HepG2 (cell line): ENCODE results near the gene BZW1. TPM values are rescaled to one million over a fixed set of nuclear protein-coding genes. Genes with fewer than 3 reads are reported as not detected.
A peak's percentile ranks its signal among the peaks of the same experiment; 100 is the strongest.

Experiments
- ATAC-seq: fragments of 200-7000 bp; cut with Tn5 transposase; 3 replicates; pipeline ENCODE4 v1.9.1; 2020; ENCODE audit warnings: mild to moderate bottlenecking, moderate library complexity
- BruUV-seq: library from RNA; stranded (reverse); fragments of 400-500 nt; replicated peaks from 2 replicates; lab custom pipeline; 2021; lab: Mats Ljungman, UMichigan
- CTCF ChIA-PET: fragments of 300-600 bp; formaldehyde crosslinking; extraction: SDS; loops from one replicate; lab custom pipeline; 2021; ENCODE audit warnings: low total read pairs, inconsistent platforms, low intra/inter-chr PET ratio; lab: Yijun Ruan, JAX
- POLR2A ChIA-PET: fragments of 350-600 bp; sonication (Branson Sonifier 250); formaldehyde crosslinking; loops from one replicate; lab custom pipeline; 2020; ENCODE audit warnings: antibody characterized with exemption, inconsistent platforms; lab: Yijun Ruan, JAX
- DNase-seq: peaks from one replicate; pipeline ENCODE4 v3.0.0-alpha.2; 2015; ENCODE audit warnings: low spot score
- FAIRE-seq: peaks from 3 replicates; lab custom pipeline; 2011; peaks lifted over from hg19 to GRCh38; lab: Jason Lieb, UNC
- H2AFZ ChIP-seq: one replicate; pipeline ENCODE4 v1.6.1; 2011; ENCODE audit warnings: low read length, inconsistent platforms
- H3K27ac ChIP-seq: fragments of 300-600 bp; 3 replicates; pipeline ENCODE4 v1.8.0; 2011; ENCODE audit warnings: mixed run types, mild to moderate bottlenecking, mixed read lengths, low read length, inconsistent platforms; ENCODE audit not compliant: insufficient read depth; ENCODE audit errors: extremely low read length
- H3K27me3 ChIP-seq, 2 experiments: fragments of 200-600 bp in 1 of 2; 2 replicates in 1 of 2; 3 replicates in 1 of 2; pipeline versions ENCODE4 v1.6.0 to v1.8.0; 2011; ENCODE audit warnings: low read length in 2 of 2, mild to moderate bottlenecking in 2 of 2, moderate library complexity in 2 of 2, inconsistent platforms in 1 of 2; ENCODE audit not compliant: insufficient read depth in 2 of 2, control insufficient read depth in 1 of 2
- H3K36me3 ChIP-seq, 2 experiments: fragments of 200-600 bp in 1 of 2; replicated peaks in 1 of 2; 2 replicates in 1 of 2; 3 replicates in 1 of 2; pipeline versions ENCODE4 v1.5.1 to v1.8.0; 2011; ENCODE audit warnings: low read length in 2 of 2, inconsistent platforms in 1 of 2; ENCODE audit not compliant: insufficient read depth in 2 of 2, control insufficient read depth in 1 of 2
- H3K4me1 ChIP-seq: 2 replicates; pipeline ENCODE4 v1.5.1; 2012; ENCODE audit warnings: low read length, inconsistent platforms; ENCODE audit not compliant: insufficient read depth
- H3K4me2 ChIP-seq: 2 replicates; pipeline ENCODE4 v1.6.0; 2011; ENCODE audit warnings: low read depth, low read length, inconsistent platforms
- H3K4me3 ChIP-seq, 3 experiments: fragments of 200-600 bp in 1 of 3; sonication (generic), shearing (Covaris generic) in 1 of 3; replicated peaks in 1 of 3; 2 replicates each; pipeline ENCODE4 v1.5.1; 2011 to 2016; ENCODE audit warnings: low read length in 3 of 3, inconsistent platforms in 2 of 3, low read depth in 2 of 3, mild to moderate bottlenecking in 2 of 3, control low read depth in 1 of 3, mixed read lengths in 1 of 3; ENCODE audit not compliant: insufficient read depth in 1 of 3
- H3K79me2 ChIP-seq: one replicate; pipeline ENCODE4 v1.6.1; 2011; ENCODE audit warnings: low read length, inconsistent platforms; ENCODE audit not compliant: insufficient read depth
- H3K9ac ChIP-seq: 2 replicates; pipeline ENCODE4 v1.6.0; 2011; ENCODE audit warnings: mild to moderate bottlenecking, low read depth, low read length, inconsistent platforms; ENCODE audit not compliant: insufficient read depth
- H3K9me3 ChIP-seq: 2 replicates; pipeline ENCODE4 v1.5.1; 2012; ENCODE audit warnings: mild to moderate bottlenecking, low read length
- H4K20me1 ChIP-seq: 2 replicates; pipeline ENCODE4 v1.6.0; 2011; ENCODE audit warnings: inconsistent platforms, mild to moderate bottlenecking, low read length, moderate library complexity; ENCODE audit not compliant: insufficient read depth
- FOSL2 ChIP-seq: sonication (generic); formaldehyde crosslinking; IDR thresholded peaks from 2 replicates; pipeline ENCODE4 v1.4.0; 2020; ENCODE audit warnings: missing genetic modification reagents
- FOXO4 ChIP-seq: sonication (generic); formaldehyde crosslinking; conservative IDR thresholded peaks from 2 replicates; pipeline ENCODE4 v1.8.1; 2023; ENCODE audit warnings: missing genetic modification reagents
- JARID2 ChIP-seq: sonication (generic); formaldehyde crosslinking; IDR thresholded peaks from 2 replicates; pipeline ENCODE4 v1.8.1; 2023; ENCODE audit warnings: missing genetic modification reagents, inconsistent platforms; ENCODE audit not compliant: insufficient replicate concordance
- SP1 ChIP-seq, 2 experiments: fragments of 450-650 bp in 1 of 2; sonication (generic) in 1 of 2; formaldehyde crosslinking in 1 of 2; IDR thresholded peaks; 2 replicates each; pipeline versions ENCODE4 v1.4.0 to v1.6.1; 2016 to 2020; ENCODE audit warnings: missing genetic modification reagents in 1 of 2
- ZNF547 ChIP-seq: sonication (generic); formaldehyde crosslinking; IDR thresholded peaks from 2 replicates; pipeline ENCODE4 v1.5.1; 2020; ENCODE audit warnings: mild to moderate bottlenecking, missing genetic modification reagents
- WGBS: methylation state at CpG from one replicate; pipeline ENCODE4 v1.1.6; 2017; ENCODE audit warnings: low lambda C conversion rate; 5-methylcytosine and 5-hydroxymethylcytosine counted together
- in situ Hi-C: cut with HindIII; loops from 2 replicates; pipeline ENCODE4 v1.10.0; 2017; ENCODE audit warnings: low pct_unique_long_range_greater_than_20kb; ENCODE audit not compliant: extremely low pct_ligation_motif_present
- intact Hi-C: fragments of 100-400 bp; cut with micrococcal nuclease; formaldehyde crosslinking; loops from one replicate; pipeline ENCODE4 v1.10.0; 2022; ENCODE audit not compliant: unreplicated experiment
- polyA plus RNA-seq, 8 experiments: library from polyadenylated mRNA; depleted of rRNA in 3 of 8; stranded (reverse) in 7 of 8; unstranded in 1 of 8; fragments of >200 nt; fragmentation: Illumina TruSeq in 4 of 8; extraction: Trizol in 4 of 8; gene quantifications; 2 replicates each; pipeline versions ENCODE4 v1.2.1 to v1.2.3, GENCODE V29; 2011 to 2016; ENCODE audit warnings: low read depth in 4 of 8, missing spikeins in 1 of 8, mixed read lengths in 1 of 8; ENCODE audit not compliant: insufficient read depth in 1 of 8
- total RNA-seq, 5 experiments: library from RNA; depleted of rRNA; stranded (reverse); fragments of >200 nt; fragmentation: Illumina TruSeq; extraction: Trizol; gene quantifications; 2 replicates each; pipeline ENCODE4 v1.2.3, GENCODE V29; 2016; ENCODE audit warnings: low read depth in 1 of 5

The BZW1 gene
- total and polyA plus RNA-seq, 2 of the 13 experiments (the other 11 are each of a cell fraction or from before 2014, with no cell fraction given): 106 to 384 TPM

GRCh38 chr2:200765995-200766660 is 45.6 kb upstream of the BZW1 start:
- no peak overlapping the region for H2AFZ ChIP-seq
- DNase-seq (no peak), ATAC-seq (no peak), FAIRE-seq (no peak)
- ChIA-PET CTCF (no interaction called here), POLR2A (interaction anchor here (0.9 to 5.0 kb wide), 7 partner anchors 9 to 98 kb away, joined by 3 to 38 read pairs (median 13); partner anchors contain the start of gene CLK1)
- H3K4me3 ChIP-seq: no peak overlapping the region
- no peaks in the 10 kb centered on the region for H3K9me3 ChIP-seq
- no peak overlapping the region for H3K4me2 ChIP-seq
- WGBS: 26% methylated on average over 8 of the region's 8 CpGs
- H3K4me1 ChIP-seq: peaks cover 27% of the 10 kb centered on the region
- no peaks in the 10 kb centered on the region for H4K20me1 ChIP-seq
- H3K27me3 ChIP-seq: peaks cover 3 to 25% of the 10 kb centered on the region in 2 experiments; a peak in 4 of 5 replicates
- no peaks in the 10 kb centered on the region for H3K79me2 ChIP-seq
- H3K9ac ChIP-seq: no peak overlapping the region
- intact Hi-C loops: loop anchor here (2.0 kb wide), 1 partner anchor 31 kb away; no protein-coding TSS in a partner anchor
- BruUV-seq: no TSS peak
- H3K36me3 ChIP-seq: no peaks in the 10 kb centered on the region
- no peak overlapping the region for H3K27ac ChIP-seq
- in situ Hi-C loops: no loop called here
- peak; percentile 43; the same call in 1 of the 2 replicates for TF ChIP-seq FOSL2 (CRISPR knock-in tag)
- no peak for TF ChIP-seq SP1 (IDR thresholded peaks at IDR 0.05)
- TF ChIP-seq SP1 (CRISPR knock-in tag; IDR thresholded peaks at IDR 0.05): no peak
- TF ChIP-seq JARID2: no peak
- 0 out of 2 replicates have a peak, but pooled peaks have one; percentile 22 for TF ChIP-seq ZNF547
- TF ChIP-seq FOXO4 (CRISPR knock-in tag): 0 out of 2 replicates have a peak, but pooled peaks have one; percentile 56
